Right lobe of liver (tissue), 4 donors: ENCODE results near the gene RSL1D1.
"Not testable (repeated sequence)": the region's sequence is repeated elsewhere in the genome, so short reads cannot be mapped to it uniquely, and the experiment has no call there.

Experiments
- CTCF ChIP-seq, 4 donors: fragments of 200-600 bp in 3 of 4; fragments of 450-650 bp in 1 of 4; IDR thresholded peaks; one replicate each; pipeline versions ENCODE4 v1.5.1 to v1.8.0; 2016 to 2022; ENCODE audit warnings: antibody characterized with exemption in 4 of 4, mild to moderate bottlenecking in 2 of 4
- POLR2A ChIP-seq: fragments of 450-650 bp; IDR thresholded peaks from one replicate; pipeline ENCODE4 v1.6.1; 2017; ENCODE audit warnings: antibody characterized with exemption, mild to moderate bottlenecking
- donor health status: DM: no; HTN: no; CAD: no.
- donor health status: DM: no; HTN: no; CAD: no.
- donor health status: DM: no; HTN: yes; CAD: no.

- not testable (repeated sequence) for TF ChIP-seq CTCF (IDR thresholded peaks at IDR 0.05); POLR2A
These were observed 36.5 kb downstream of the RSL1D1 start for GRCh38 chr16:11814800-11815199.
